ENCODE measurements around the gene RPEL1.
"Not testable (repeated sequence)": the region's sequence is repeated elsewhere in the genome, so short reads cannot be mapped to it uniquely, and the experiment has no call there.

Gene RPEL1

DNA sequence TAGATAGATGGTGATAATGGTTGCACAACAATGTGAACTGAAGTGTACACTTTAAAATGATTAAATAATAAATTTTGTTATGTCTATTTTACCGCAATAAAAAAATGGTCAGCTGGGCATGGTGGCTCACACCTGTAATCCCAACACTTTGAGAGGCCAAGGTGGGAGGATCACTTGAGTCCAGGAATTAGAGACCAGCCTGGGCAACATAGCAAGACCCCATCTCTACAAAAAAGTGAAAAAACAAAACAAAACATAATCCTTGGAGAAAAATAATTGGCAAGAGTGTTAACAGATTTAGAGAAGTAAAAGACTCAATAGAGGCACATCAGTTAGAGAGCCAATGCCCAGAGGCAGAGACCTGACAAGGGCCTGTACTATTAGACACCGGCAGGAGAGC is 9.9 kb upstream of the RPEL1 start:
- DNase-seq (ENCODE audit: low read depth), result no peak

DNA sequence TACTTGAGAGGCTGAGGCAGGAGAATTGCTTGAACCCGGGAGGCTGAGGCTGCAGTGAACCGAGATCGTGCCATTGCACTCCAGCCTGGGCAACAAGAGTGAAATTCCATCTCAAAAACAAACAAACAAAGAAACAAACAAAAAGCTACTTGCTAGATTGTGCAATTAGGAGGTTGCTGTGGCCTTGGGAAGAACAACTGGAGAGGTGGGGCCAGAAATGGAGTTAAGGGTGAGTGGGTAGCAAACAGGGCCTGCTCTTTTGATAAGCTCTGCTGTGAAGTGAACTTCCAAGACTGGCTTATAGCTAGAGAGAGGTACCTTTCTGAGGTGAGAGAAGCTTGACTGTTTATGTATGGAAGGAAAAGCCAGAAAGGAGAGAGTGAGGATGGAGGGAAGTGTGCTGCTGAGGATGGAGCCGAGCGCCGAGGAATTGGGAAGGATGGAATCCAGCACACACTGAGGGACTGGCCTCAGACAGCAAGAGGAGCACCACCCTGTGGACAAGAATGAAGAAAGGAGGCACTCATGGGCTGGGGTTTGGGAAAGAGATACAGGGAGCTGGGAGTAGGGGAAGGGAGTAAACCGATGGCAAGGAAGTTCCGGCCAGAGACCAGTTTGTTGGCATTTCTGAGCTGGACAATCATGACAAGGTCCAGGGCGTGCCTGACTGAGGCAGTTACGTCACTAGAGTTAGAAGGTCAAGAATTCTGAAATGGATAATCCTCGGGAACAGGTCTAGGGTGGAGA is 7.0 kb upstream of the RPEL1 start:
- DNase-seq (ENCODE audit: low read depth), result no peak

- no peak for DNase-seq (ENCODE audit: low read depth)
Observed at GRCh38 chr10:103241262-103242011, 4.2 kb upstream of the RPEL1 start.

DNA sequence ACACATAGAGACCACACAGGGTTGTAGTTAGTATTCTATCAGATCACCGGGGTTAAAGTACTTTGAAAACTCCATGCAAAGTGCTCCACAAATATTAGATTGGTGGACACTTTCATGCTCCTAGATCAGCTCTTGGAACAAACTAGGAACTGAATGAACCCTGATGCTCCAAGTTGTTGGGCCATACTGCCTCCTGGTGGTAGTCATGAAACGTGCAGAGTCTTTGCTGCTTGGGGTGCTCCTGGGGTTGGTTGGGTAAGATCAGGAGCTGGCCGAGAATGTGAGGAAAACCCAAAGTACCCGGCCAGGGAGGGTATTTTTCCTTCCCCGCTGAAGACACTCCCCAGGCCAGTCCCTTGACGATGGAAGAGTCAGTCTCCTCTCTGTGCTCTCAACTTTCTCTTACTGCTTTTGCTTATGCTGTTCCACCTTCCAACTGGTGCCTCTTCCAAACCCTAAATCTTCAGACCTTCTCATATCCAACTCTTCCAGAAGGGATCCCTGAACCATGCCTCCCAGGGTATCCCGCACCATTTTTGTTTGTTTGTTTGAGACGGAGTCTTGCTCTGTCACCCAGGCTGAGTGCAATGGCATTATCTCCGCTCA is 918 bp upstream of the RPEL1 start:
- peak; percentile 77 for DNase-seq (ENCODE audit: low read depth)

- DNase-seq (ENCODE audit: low read depth), result no peak
Observed at GRCh38 chr10:103246324-103246723, 637 bp downstream of the RPEL1 start.

DNA sequence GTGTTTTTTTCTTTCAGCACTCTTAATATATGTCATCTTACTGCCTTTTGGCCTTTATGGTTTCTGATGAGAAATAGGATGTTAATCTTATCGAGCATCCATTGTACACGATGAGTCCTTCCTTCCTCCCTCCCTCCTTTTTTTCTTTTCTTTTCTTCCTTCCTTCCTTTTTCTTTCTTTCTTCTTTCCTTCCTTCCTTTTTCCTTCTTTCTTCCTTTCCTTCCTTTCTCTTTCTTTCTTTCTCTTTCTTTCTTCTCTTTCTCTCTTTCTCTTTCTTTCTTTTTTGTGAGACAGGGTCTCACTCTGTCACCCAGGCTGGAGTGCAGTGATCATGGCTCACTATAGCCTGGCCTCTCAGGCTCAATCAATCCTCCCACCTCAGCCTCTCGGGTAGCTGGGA is 8.4 kb downstream of the RPEL1 start:
- DNase-seq (ENCODE audit: low read depth), result no peak

DNA sequence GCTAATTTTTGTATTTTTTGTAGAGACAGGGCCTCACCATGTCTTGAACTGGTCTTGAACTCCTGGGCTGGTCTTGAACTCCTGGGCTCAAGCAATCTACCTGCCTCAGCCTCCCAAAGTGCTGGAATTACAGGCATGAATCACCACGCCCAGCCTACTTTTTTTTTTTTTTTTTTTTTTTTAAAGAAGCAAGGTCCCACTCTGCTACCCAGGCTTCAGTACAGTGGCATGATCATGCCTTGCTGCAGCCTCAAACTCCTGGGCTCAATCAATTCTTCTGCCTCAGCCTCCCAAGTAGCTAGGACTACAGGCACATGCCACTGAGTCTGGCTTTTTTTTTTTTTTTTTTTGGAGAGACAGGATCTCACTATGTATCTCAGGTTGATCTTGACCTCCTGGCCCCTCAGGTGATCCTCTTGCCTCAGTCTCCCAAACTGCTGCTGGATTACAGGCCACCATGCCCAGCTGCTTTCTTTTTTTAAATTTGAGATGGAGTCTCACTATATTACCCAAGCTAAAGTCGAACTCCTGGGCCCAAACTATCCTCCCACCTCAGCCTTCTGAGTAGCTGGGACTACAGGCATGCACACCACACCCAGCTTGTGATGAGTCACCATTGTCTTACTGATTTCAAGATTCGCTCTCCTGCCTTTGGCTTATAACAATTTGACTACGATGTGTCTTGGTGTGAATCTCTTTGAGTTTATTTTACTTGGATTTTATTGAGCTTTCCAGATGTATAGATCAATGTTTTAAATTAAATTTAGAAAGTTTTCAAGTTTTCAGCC is 9.0 kb downstream of the RPEL1 start:
- DNase-seq (ENCODE audit: low read depth), result no peak

GRCh38 chr10:103256613-103257012 is 10.9 kb downstream of the RPEL1 start:
- no peak for DNase-seq (ENCODE audit: low read depth)

- DNase-seq (ENCODE audit: low read depth), result no peak
Observed at GRCh38 chr10:103257812-103258211, 12.1 kb downstream of the RPEL1 start.

- DNase-seq (ENCODE audit: low read depth), result not testable (repeated sequence)
Observed at GRCh38 chr10:103258928-103259327, 13.2 kb downstream of the RPEL1 start.

DNA sequence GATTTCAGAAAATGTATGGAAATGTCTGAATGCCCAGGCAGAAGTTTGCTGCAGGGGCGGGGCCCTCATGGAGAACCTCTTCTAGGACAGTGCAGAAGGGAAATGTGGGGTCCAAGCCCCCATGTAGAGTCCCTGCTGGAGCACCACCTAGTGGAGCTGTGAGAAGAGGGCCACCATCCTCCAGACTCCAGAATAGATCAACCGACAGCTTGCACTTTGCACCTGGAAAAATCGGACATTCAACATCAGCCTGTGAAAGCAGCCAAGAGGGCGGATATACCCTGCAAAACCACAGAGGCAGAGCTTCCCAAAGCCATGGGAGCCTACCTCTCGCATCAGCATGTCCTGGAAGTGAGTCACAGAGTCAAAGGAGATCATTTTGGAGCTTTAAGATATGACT is 14.3 kb downstream of the RPEL1 start:
- no peak for DNase-seq (ENCODE audit: low read depth)

GRCh38 chr10:103262229-103262628 is 16.5 kb downstream of the RPEL1 start:
- no peak for DNase-seq (ENCODE audit: low read depth)

DNA sequence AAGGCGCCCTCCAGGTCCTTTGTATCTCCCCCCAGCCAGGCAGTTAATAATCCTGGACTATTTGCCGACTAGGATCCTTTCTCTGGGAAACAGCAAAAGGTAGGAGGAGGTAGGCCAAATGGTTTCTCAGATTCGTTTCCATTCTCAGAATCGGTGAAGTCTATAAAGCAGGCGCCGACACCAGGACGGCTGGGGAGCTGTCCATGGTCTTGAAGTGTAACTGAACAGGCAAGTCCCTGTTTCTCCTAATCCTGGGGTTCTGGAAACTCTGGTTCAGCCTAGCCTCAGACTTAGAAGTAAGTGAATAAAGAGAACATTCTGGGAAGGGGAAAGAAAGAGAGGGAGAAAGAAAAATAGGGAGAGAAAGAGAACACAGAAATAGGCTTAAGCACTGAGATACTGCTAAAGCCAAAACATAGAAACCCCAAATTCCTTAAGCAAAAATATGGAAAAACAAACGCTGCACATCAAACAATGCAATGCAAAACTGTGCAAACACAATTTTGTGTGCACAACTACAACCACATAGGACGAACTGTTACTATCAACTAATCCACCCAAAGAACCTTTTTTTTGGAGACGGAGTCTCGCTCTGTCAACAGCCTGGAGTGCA is 20.1 kb downstream of the RPEL1 start:
- peak; percentile 25 for DNase-seq (ENCODE audit: low read depth)

- no peak for DNase-seq (ENCODE audit: low read depth)
Observed at GRCh38 chr10:103273041-103273441, 27.4 kb downstream of the RPEL1 start.

DNA sequence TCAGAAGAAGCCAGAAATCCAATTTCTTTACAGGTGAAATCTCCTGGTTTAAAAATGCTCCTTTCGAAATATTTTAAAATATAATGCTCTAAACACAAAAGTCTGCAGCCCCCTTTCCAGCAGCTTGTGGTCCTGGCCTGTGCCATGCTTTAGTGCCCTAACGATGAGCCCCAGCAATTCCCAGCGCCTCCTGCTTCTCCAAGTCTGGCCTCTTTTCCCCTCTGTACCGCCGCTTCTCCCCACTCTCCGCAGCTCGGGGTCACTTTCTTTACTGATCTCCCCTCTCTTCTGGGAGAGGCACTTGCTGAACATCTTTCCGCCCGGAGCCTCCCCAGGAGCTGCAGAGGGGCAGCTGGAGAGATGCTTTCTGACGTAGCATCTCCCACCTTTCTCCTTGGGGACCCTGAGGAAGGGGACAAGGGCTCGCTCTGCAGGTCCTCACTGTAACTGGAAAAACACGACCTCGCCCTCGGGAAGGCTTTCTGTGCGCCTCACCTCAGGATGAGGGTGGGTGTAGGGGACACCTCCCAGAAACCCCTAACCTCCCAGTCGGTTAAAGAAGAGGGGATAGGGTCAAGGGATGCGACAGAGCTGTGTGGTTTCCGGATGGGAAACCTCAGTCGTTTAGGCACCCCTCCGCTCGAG is 30.7 kb downstream of the RPEL1 start:
- no peak for DNase-seq (ENCODE audit: low read depth)

DNA sequence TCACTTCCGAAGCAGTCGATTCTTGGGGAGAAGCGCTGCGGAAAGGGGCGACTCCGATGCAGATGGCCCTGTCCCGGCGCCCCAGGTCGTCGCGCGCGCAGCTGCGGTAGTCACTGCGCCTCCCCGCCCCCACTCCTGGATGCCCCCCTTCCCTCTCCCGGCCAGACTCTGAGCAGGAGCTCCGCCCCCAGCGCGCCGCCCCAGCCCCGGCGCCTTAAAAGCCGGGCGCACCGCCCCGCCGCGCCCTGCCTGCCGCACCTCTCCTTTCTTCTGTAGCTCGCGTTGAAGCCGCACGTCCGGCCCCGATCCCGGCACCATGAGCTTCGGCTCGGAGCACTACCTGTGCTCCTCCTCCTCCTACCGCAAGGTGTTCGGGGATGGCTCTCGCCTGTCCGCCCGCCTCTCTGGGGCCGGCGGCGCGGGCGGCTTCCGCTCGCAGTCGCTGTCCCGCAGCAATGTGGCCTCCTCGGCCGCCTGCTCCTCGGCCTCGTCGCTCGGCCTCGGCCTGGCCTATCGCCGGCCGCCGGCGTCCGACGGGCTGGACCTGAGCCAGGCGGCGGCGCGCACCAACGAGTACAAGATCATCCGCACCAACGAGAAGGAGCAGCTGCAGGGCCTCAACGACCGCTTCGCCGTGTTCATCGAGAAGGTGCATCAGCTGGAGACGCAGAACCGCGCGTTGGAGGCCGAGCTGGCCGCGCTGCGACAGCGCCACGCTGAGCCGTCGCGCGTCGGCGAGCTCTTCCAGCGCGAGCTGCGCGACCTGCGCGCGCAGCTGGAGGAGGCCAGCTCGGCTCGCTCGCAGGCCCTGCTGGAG is 31.4 kb downstream of the RPEL1 start, which contains the start of gene INA:
Gene INA, plus strand, starts transcription at position 243 of the 817 bp plus-strand sequence. Its CDS starts 74 bp downstream, at position 317.
- DNase-seq (ENCODE audit: low read depth), result no peak

GRCh38 chr10:103277713-103278536 is 32.2 kb downstream of the RPEL1 start:
- no peak for DNase-seq (ENCODE audit: low read depth)

DNA sequence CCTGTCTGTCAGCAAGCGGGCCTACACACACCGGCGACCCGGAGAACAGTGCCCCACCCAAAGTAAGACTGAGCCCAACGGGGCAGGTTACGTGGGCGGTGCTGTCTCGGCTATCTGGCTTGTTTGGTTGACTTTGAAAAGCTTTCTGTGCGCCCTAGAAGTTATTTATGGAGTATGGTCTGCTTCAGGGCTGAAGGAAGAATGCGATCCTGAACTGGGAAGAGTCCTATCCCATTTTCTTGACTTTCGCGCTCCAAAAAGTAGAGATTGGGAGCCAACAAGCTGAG is 32.8 kb downstream of the RPEL1 start:
- no peak for DNase-seq (ENCODE audit: low read depth)

DNA sequence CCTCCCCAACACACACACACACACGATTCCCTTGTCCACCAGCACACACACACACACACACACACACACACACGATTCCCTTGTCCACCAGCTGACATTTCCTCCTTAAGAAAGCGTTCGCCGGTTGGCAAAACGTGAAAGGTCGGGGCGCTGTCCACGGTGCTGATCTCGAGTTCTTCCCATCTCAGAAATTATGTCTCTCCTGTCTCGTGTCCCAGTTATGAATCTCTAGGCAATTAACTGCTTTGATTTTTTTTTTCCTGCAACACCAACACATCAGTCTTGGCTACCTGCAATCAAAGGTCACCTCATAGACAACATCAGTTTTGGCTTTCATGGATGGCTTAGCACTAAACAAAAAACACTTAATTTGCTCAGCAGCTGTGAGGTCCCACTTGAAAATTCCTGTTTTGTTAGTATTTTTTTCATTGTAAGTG is 33.2 kb downstream of the RPEL1 start:
- DNase-seq (ENCODE audit: low read depth), result no peak

- DNase-seq (ENCODE audit: low read depth), result no peak
Observed at GRCh38 chr10:103280031-103280430, 34.3 kb downstream of the RPEL1 start.
